SW 1271 (cell line): Measurements from ENCODE around the gene DISC1.
"Not testable (repeated sequence)": the region's sequence is repeated elsewhere in the genome, so short reads cannot be mapped to it uniquely, and the experiment has no call there.

Source experiments
- DNase-seq, 2 experiments: peaks; one replicate each; lab custom pipeline; 2025; lab: John Stamatoyannopoulos, UW

DISC1 gene

GRCh38 chr1:231626535-231626950 lies at the start of gene DISC1:
Gene DISC1, plus strand, starts transcription at chr1:231626790. Its CDS starts 78 bp downstream, at chr1:231626868.
- DNase-seq: peak; percentile 30 to 54

- DNase-seq: no peak
Observed at GRCh38 chr1:231576804-231577718, 49.5 kb upstream of the DISC1 start.

GRCh38 chr1:231580874-231581273 lies 45.7 kb upstream of the DISC1 start:
- DNase-seq: no peak

GRCh38 chr1:231581859-231582258 lies 44.7 kb upstream of the DISC1 start:
- no peak for DNase-seq

- no peak for DNase-seq
Observed at GRCh38 chr1:231583376-231583775, 43.2 kb upstream of the DISC1 start.

- DNase-seq: peak; percentile 15 to 53
Observed at GRCh38 chr1:231584117-231584516, 42.5 kb upstream of the DISC1 start.

DNA sequence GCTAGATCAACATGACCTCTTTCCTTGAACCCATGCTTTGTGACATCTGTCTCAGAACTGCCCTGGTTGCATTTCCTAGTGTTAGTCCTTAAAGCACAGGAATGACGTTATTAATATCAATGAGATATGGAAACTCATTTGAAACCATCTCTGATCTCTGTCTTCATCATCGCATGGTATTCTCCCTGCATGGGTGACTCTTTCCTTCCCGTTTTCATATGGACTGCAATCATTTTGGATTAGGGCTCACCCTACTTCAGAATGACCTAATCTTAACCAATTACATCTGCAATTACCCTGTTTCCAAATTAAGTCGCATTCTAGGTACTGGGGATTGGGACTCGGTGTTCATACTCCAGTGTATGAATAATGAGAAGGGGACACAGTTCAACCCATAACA lies 41.7 kb upstream of the DISC1 start:
- no peak for DNase-seq

DNA sequence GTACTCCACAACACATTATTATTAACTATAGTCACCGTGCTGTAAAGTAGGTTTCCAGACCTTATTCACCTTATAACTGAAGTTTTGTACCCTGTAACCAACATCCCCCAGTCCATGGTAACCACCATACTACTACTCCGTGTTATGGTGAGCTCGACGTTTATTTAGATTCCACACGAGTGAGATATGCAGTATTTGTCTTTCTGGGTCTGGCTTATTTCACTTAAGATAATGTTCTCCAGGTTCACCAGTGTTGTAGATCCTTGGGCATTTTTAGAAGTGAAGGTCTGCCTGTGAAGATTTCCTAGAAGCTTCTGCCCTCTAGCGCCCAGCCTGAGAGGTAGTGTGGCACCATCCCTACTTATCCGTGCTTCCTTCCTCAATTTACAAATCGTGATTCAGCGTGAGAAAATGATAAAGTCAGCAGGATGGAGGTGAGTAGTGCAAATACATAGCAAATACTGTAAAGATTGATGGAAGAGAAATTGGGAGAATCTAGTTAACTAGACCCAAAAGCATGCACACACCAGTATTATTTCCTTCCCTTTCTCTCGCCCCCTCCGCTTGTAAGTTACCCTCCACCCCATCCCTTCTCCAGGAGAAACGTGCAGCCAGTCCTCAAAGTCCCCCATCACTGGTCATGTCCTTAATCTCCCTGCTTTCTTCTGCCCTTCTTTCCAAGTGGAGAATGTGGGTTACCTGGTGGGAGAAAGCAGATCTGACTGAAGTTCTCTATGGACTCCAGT lies 36.0 kb upstream of the DISC1 start:
- peak in 1 of 2 experiments; percentile 43 for DNase-seq

DNA sequence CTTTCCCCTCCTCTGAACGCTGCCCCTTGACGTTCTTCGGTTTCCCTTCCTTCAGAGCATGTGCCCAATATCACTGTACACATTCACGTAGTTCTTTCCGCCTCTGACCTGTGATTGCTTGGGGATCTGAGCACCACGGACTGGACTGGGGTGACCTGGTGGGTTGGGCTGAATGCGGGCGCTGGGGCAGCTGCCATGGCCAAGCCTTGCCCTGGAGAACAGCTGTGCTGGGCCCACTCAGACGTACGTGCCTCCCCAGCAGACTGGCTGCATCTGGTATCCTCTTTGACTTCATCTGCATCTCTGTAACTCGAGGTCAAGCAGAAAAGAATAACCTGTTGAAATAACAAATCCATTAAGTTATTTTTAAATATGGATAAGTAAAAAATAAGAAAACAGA lies 35.1 kb upstream of the DISC1 start:
- DNase-seq: no peak

DNA sequence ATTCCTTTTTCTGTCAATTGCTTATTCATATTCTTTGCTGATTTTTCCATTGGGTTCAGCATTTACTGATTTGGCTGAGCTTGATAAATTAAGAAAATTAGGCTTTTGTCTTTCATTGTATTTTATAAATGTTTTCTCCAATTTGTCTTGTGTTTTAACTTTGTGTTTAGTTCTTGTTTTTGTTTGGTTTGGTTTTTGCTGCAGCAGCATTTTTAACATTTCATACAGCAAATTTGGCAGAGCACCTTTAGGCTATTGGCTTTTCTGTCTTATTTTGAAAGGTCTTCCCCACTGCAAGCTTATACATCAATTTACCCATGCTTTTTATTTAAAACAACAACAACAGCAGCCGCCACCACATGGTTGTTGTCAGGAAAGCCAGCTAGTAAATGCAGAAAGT lies 33.8 kb upstream of the DISC1 start:
- no peak for DNase-seq

DNA sequence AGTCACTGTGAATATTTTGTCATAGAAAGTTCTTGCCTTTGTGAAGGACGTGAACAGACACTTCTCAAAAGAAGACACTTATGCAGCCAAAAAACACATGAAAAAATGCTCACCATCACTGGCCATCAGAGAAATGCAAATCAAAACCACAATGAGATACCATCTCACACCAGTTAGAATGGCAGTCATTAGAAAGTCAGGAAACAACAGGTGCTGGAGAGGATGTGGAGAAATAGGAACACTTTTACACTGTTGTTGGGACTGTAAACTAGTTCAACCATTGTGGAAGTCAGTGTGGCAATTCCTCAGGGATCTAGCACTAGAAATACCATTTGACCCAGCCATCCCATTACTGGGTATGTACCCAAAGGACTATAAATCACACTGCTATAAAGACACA lies 33.3 kb upstream of the DISC1 start:
- DNase-seq: not testable (repeated sequence)

GRCh38 chr1:231594123-231594522 lies 32.5 kb upstream of the DISC1 start:
- DNase-seq: no peak

- no peak for DNase-seq
Observed at GRCh38 chr1:231594749-231595148, 31.8 kb upstream of the DISC1 start.

DNA sequence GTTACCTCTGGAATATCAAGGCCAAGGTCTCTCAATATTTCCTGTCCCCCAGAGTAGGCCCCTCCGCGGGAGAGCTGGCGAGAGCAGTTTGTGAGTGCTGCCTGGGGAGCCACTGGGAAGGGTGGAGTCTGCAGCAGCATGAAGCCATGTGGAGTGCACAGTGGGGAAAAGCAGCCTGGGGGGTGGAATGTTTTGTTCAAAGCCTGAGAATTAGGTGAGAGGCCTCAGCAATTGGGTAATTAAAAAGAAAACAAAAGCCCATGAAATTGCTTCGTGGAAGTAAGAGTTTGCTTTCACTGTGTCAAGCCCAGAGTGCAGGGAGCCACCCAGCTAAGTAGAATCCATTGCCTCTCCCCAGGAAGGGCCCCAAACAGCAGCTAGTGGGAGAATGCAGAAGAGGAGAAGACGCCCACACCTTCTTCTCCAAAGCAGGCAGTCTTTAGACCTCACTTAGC lies 30.2 kb upstream of the DISC1 start:
- no peak for DNase-seq

DNA sequence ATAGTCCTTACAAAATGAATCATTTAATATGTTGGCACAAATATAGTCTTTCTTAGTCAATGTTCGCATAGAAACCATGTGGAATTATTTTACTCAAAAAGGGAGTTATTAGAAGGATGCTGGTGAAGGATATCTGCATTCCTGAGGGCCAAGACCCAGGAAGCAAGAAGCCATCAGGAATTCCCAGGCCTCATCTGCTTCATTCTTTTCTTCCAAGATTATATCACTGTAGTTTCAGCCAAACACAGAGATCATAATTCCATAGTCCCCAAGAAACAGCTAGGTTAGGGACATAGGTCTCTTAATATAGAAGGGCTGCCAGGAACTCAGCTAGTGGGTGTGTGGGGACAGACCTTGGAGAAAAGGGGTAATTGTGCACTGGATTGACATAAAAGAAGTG lies 28.6 kb upstream of the DISC1 start:
- DNase-seq: no peak

DNA sequence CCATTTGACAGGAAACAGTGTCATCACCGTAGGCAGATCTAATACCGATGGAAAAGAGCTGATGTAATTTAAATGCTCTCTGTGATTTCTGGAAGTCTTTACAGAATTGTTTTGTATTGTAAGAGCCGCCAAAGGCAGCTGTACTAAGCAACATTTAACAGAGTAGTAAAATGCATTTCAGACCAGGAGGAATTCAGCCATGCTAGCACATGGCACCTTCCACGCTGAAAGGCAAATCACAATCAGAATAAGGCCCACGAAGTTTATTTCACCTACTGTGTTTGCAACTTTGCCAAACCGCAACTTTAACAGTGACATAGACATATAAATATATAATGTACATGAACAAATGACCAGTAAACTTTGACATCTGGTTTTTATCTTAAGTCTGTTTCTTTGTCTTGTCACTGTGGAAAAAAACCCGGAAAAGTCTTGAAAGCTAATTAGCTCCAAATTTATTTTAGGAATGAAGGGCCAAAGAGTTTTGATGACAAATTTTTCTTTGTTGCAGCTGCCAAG lies 26.1 kb upstream of the DISC1 start:
- DNase-seq: no peak

GRCh38 chr1:231601824-231602672 lies 24.5 kb upstream of the DISC1 start:
- DNase-seq: no peak

- no peak for DNase-seq
Observed at GRCh38 chr1:231602673-231602984, 24.0 kb upstream of the DISC1 start.

DNA sequence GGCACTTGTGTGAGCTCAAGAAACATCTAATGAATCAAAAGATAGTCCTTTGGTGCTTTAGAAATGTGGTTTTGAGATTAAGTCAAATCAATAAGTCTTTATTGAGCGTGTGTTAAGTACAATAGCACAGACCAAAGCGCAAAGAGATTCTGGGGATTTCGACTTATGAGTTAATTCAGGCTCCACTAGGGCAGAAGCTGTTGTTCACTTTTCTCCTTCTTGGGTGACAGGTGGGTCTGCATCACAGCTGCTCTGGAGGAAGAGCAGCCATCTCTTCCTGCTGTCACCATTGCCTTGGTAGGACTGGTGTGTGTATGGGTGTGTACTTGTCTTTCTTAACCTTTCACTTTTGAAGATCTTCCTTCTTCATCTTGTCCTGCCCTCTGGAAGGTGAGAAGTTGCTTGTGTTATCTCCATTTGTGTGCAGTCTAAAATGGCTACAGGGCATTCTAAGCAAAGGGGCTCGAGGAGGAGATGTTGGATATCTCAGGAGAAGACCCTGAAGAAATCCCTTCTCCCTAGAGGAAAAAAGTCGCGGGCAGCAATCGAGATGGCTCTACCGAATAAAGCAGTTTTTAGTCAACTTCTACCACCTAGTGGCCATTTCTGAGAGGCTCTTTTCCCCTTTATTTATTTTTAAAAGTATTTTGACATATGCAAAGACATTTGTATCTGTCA lies 22.9 kb upstream of the DISC1 start:
- peak; percentile 10 to 60 for DNase-seq

DNA sequence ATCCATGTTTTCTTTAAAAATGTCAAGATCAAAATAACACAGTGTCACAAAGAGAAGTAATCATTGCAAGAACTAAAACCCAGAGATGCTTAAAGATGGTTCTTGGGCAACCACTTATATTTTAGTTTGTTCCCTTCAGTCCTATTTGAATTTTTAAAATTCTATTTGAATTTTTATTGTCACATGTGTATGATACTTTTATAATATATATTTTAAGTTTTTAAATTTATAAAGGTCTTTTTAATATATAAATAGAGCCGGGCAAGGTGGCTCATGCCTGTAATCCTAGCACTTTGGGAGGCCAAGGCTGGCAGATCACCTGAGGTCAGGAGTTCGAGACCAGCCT lies 22.3 kb upstream of the DISC1 start:
- DNase-seq: no peak
